Testis (tissue), 2 donors: ENCODE results near the gene AMOT.

Experiments
- CTCF ChIP-seq, 3 experiments: fragments of 450-650 bp in 2 of 3; fragments of 200-600 bp in 1 of 3; sonication (generic) in 1 of 3; IDR thresholded peaks; one replicate each; pipeline ENCODE4 v1.5.1; 2016 to 2019; ENCODE audit warnings: antibody characterized with exemption in 3 of 3, mild to moderate bottlenecking in 2 of 3, moderate library complexity in 1 of 3
- POLR2A ChIP-seq: fragments of 450-650 bp; IDR thresholded peaks from one replicate; pipeline ENCODE4 v1.6.1; 2017; ENCODE audit warnings: antibody characterized with exemption, mild to moderate bottlenecking, moderate library complexity

- TF ChIP-seq CTCF (IDR thresholded peaks at IDR 0.05) (no peak), POLR2A (no peak)
These were observed 17.7 kb downstream of the AMOT start for GRCh38 chrX:112822892-112823291.
